Neural progenitor cell (in vitro differentiated cells): ENCODE data around the gene ACLY. TPM values are rescaled to one million over a fixed set of nuclear protein-coding genes. Genes with fewer than 3 reads are reported as not detected.

ENCODE experiments used
- DNase-seq: peaks from one replicate; pipeline ENCODE4 v3.0.0-alpha.2; 2016; ENCODE audit warnings: low spot score
- H2AFZ ChIP-seq: fragments of 200-600 bp; sonication (generic); replicated peaks from 2 replicates; pipeline ENCODE4 v1.6.1; 2016; ENCODE audit warnings: antibody characterized with exemption
- H3F3A ChIP-seq: fragments of 200-600 bp; sonication (generic); 2 replicates; pipeline ENCODE4 v1.6.1; 2016; ENCODE audit warnings: antibody characterized with exemption, low read depth
- H3K27ac ChIP-seq: fragments of 200-600 bp; sonication (generic); 2 replicates; pipeline ENCODE4 v1.5.1; 2016; ENCODE audit warnings: mild to moderate bottlenecking
- H3K27me3 ChIP-seq: fragments of 200-600 bp; sonication (generic); 2 replicates; pipeline ENCODE4 v1.6.1; 2016; ENCODE audit warnings: mild to moderate bottlenecking, moderate library complexity
- H3K36me3 ChIP-seq: fragments of 200-600 bp; sonication (generic); 2 replicates; pipeline ENCODE4 v1.5.1; 2016
- H3K4me1 ChIP-seq: fragments of 200-600 bp; sonication (generic); 2 replicates; pipeline ENCODE4 v1.6.1; 2016; ENCODE audit warnings: mixed run types
- H3K4me2 ChIP-seq: fragments of 200-600 bp; sonication (generic); 2 replicates; pipeline ENCODE4 v1.6.1; 2016
- H3K4me3 ChIP-seq: fragments of 200-600 bp; sonication (generic); 2 replicates; pipeline ENCODE4 v1.5.1; 2016
- H3K79me2 ChIP-seq: fragments of 200-600 bp; sonication (generic); 2 replicates; pipeline ENCODE4 v1.6.1; 2016; ENCODE audit warnings: low read depth
- H3K9ac ChIP-seq: fragments of 200-600 bp; sonication (generic); 2 replicates; pipeline ENCODE4 v1.6.1; 2016
- H3K9me3 ChIP-seq: fragments of 200-600 bp; sonication (generic); 2 replicates; pipeline ENCODE4 v1.5.1; 2016; ENCODE audit warnings: low read depth
- H4K20me1 ChIP-seq: fragments of 200-600 bp; sonication (generic); 2 replicates; pipeline ENCODE4 v1.6.1; 2016; ENCODE audit warnings: low read depth
- H3K27ac Mint-ChIP-seq: 3 replicates; pipeline ENCODE4 v1.8.0; 2021; ENCODE audit warnings: mixed read lengths
- H3K27me3 Mint-ChIP-seq: 2 replicates; pipeline ENCODE4 v1.8.0; 2022; ENCODE audit warnings: low read depth, mild to moderate bottlenecking, inconsistent platforms, moderate library complexity, mixed read lengths; ENCODE audit not compliant: insufficient read depth
- H3K36me3 Mint-ChIP-seq: 3 replicates; pipeline ENCODE4 v1.8.0; 2021; ENCODE audit warnings: mixed read lengths
- H3K4me1 Mint-ChIP-seq: 3 replicates; pipeline ENCODE4 v1.8.0; 2021; ENCODE audit warnings: mixed read lengths
- H3K4me3 Mint-ChIP-seq: 3 replicates; pipeline ENCODE4 v1.8.0; 2021; ENCODE audit warnings: mild to moderate bottlenecking, moderate library complexity, mixed read lengths
- H3K9me3 Mint-ChIP-seq: 3 replicates; pipeline ENCODE4 v1.8.0; 2020; ENCODE audit warnings: mixed read lengths
- CTCF ChIP-seq: fragments of 200-600 bp; sonication (generic); IDR thresholded peaks from 2 replicates; pipeline ENCODE4 v1.5.1; 2017; ENCODE audit warnings: antibody characterized with exemption, mild to moderate bottlenecking
- EZH2 ChIP-seq: fragments of 200-600 bp; sonication (generic); IDR thresholded peaks from 2 replicates; pipeline ENCODE4 v1.6.1; 2017; ENCODE audit warnings: antibody characterized with exemption, mild to moderate bottlenecking, moderate library complexity
- EZH2phosphoT487 ChIP-seq: fragments of 200-600 bp; sonication (generic); IDR thresholded peaks from 2 replicates; pipeline ENCODE4 v1.6.1; 2017; ENCODE audit warnings: antibody characterized with exemption
- total RNA-seq: library from RNA; depleted of rRNA; stranded (reverse); fragments of >200 nt; gene quantifications from 2 replicates; pipeline ENCODE4 v1.2.3, GENCODE V29; 2015; ENCODE audit warnings: low replicate concordance

The ACLY gene
- total RNA-seq, 1 donor from 2014 or later = 221 TPM

GRCh38 chr17:41917192-41917591, 1.6 kb downstream of the ACLY start:
- H3K4me1 Mint-ChIP-seq = peaks cover 41% of the 10 kb centered on the region
- peaks cover 19% of the 10 kb centered on the region for H3K36me3 Mint-ChIP-seq
- H3K27ac Mint-ChIP-seq = peak overlapping the region; percentile 17
- Histone ChIP-seq H3K27ac (no peak overlapping the region), H3K9ac (peak overlapping the region; percentile 78), H3K36me3 (no peaks in the 10 kb centered on the region), H3K4me1 (peaks cover 48% of the 10 kb centered on the region), H3K79me2 (peaks cover 66% of the 10 kb centered on the region), H3K9me3 (no peaks in the 10 kb centered on the region), H3K27me3 (no peaks in the 10 kb centered on the region), H3F3A (peaks cover 22% of the 10 kb centered on the region), H3K4me2 (peak overlapping the region; percentile 91), H4K20me1 (peaks cover 61% of the 10 kb centered on the region), H3K4me3 (peak overlapping the region; percentile 94), H2AFZ (no peak overlapping the region)
- peak overlapping the region; percentile 92 for H3K4me3 Mint-ChIP-seq
- peaks cover 2% of the 10 kb centered on the region for H3K27me3 Mint-ChIP-seq
- peak; percentile 29 for DNase-seq
- H3K9me3 Mint-ChIP-seq = no peaks in the 10 kb centered on the region
- no peak for TF ChIP-seq EZH2phosphoT487
- no peak for TF ChIP-seq CTCF
- no peak for TF ChIP-seq EZH2

DNA sequence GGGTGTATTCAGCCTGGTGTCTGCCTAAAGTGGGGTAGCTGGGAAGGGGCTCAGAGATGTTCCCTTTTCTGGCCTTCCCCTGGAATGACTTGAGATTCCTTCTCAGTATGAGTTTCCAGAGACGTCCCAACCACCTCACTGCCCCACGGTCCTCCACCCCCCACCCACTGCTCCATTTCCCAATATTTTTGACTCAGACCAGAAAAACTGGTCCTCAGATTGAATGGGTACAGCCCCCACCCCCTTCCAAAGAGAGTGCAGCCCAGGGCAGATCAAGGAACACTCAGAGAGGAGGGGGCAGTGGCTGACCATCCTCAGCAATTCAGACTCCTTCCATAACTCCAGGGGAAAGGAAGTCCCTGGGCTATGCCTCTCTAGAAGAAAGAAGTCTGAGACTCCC, 3.2 kb downstream of the ACLY start:
- Histone ChIP-seq H2AFZ (no peak overlapping the region), H3K4me3 (peak overlapping the region; percentile 94), H3K79me2 (peaks cover 82% of the 10 kb centered on the region), H3K36me3 (no peaks in the 10 kb centered on the region), H3F3A (peaks cover 20% of the 10 kb centered on the region), H3K27me3 (no peaks in the 10 kb centered on the region), H3K9ac (peak overlapping the region; percentile 3), H3K27ac (peak overlapping the region; percentile 23), H3K9me3 (no peaks in the 10 kb centered on the region), H3K4me1 (peaks cover 48% of the 10 kb centered on the region), H3K4me2 (peak overlapping the region; percentile 91), H4K20me1 (peaks cover 77% of the 10 kb centered on the region)
- Mint-ChIP-seq H3K27ac (peak overlapping the region; percentile 22), H3K9me3 (no peaks in the 10 kb centered on the region), H3K4me1 (peaks cover 41% of the 10 kb centered on the region), H3K4me3 (peak overlapping the region; percentile 73), H3K36me3 (peaks cover 30% of the 10 kb centered on the region), H3K27me3 (peaks cover 2% of the 10 kb centered on the region)
- TF ChIP-seq CTCF = no peak
- no peak for TF ChIP-seq EZH2phosphoT487
- no peak for TF ChIP-seq EZH2
- DNase-seq = no peak

DNA sequence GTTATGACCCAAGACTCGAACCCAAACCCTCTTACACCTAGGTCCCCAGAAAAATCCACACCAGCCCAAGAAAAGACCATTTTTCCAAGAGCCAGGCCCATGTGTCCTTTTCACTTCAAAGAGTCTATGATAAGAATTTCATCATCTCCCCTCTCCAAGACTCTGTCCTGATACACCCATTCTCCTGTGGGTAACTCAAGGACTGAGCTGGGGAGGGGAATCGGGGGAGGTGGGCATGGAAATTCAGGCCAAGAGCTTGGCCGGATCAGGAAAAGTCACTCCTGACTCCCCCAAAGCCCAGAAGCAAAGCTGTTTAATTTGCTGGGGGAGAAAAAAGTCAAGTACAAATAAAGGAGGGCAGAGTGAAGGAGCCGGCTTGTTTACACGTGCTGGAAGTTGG, 3.7 kb downstream of the ACLY start:
- H3K36me3 Mint-ChIP-seq = peaks cover 34% of the 10 kb centered on the region
- H3K79me2 ChIP-seq = peaks cover 85% of the 10 kb centered on the region
- peaks cover 78% of the 10 kb centered on the region for H4K20me1 ChIP-seq
- no peaks in the 10 kb centered on the region for H3K9me3 ChIP-seq
- H3K27me3 Mint-ChIP-seq = peaks cover 2% of the 10 kb centered on the region
- peaks cover 15% of the 10 kb centered on the region for H3F3A ChIP-seq
- H3K27ac ChIP-seq = peak overlapping the region; percentile 11
- H3K27ac Mint-ChIP-seq = no peak overlapping the region
- H3K4me1 ChIP-seq = peaks cover 42% of the 10 kb centered on the region
- peak overlapping the region; percentile 94 for H3K4me3 ChIP-seq
- H3K36me3 ChIP-seq = no peaks in the 10 kb centered on the region
- H3K9ac ChIP-seq = no peak overlapping the region
- H3K27me3 ChIP-seq = no peaks in the 10 kb centered on the region
- no peak for TF ChIP-seq CTCF
- no peak for TF ChIP-seq EZH2
- no peak for TF ChIP-seq EZH2phosphoT487
- DNase-seq = no peak
- no peaks in the 10 kb centered on the region for H3K9me3 Mint-ChIP-seq
- H2AFZ ChIP-seq = no peak overlapping the region
- H3K4me3 Mint-ChIP-seq = peak overlapping the region; percentile 22
- peak overlapping the region; percentile 91 for H3K4me2 ChIP-seq
- H3K4me1 Mint-ChIP-seq = peaks cover 38% of the 10 kb centered on the region
